BE2C (cell line): Measurements from ENCODE around the gene RGL4.
A peak's percentile ranks its signal among the peaks of the same experiment; 100 is the strongest.
"Not testable (repeated sequence)": the region's sequence is repeated elsewhere in the genome, so short reads cannot be mapped to it uniquely, and the experiment has no call there.

ENCODE experiments used
- DNase-seq: peaks from one replicate; pipeline ENCODE4 v3.0.0-alpha.2; 2020
- H3K27me3 ChIP-seq: fragments of 250-450 bp; sonication (Bioruptor Pico); 2 replicates; pipeline ENCODE4 v1.5.1; 2020; ENCODE audit warnings: mild to moderate bottlenecking
- H3K36me3 ChIP-seq: fragments of 250-450 bp; sonication (Bioruptor Pico); 2 replicates; pipeline ENCODE4 v1.5.1; 2020; ENCODE audit warnings: mild to moderate bottlenecking
- H3K4me1 ChIP-seq: fragments of 250-450 bp; sonication (Bioruptor Pico); 2 replicates; pipeline ENCODE4 v1.5.1; 2020
- H3K4me3 ChIP-seq: 2 replicates; pipeline ENCODE4 v1.5.1; 2011; ENCODE audit warnings: low read depth, low read length
- H3K9me3 ChIP-seq: fragments of 250-450 bp; sonication (Bioruptor Pico); 2 replicates; pipeline ENCODE4 v1.5.1; 2020
- TF ChIP-seq, protein P1 (sequence below): IDR thresholded peaks from 2 replicates; pipeline ENCODE4 v1.5.1; 2012; ENCODE audit warnings: mild to moderate bottlenecking, low read depth, low read length

RGL4 gene

DNA sequence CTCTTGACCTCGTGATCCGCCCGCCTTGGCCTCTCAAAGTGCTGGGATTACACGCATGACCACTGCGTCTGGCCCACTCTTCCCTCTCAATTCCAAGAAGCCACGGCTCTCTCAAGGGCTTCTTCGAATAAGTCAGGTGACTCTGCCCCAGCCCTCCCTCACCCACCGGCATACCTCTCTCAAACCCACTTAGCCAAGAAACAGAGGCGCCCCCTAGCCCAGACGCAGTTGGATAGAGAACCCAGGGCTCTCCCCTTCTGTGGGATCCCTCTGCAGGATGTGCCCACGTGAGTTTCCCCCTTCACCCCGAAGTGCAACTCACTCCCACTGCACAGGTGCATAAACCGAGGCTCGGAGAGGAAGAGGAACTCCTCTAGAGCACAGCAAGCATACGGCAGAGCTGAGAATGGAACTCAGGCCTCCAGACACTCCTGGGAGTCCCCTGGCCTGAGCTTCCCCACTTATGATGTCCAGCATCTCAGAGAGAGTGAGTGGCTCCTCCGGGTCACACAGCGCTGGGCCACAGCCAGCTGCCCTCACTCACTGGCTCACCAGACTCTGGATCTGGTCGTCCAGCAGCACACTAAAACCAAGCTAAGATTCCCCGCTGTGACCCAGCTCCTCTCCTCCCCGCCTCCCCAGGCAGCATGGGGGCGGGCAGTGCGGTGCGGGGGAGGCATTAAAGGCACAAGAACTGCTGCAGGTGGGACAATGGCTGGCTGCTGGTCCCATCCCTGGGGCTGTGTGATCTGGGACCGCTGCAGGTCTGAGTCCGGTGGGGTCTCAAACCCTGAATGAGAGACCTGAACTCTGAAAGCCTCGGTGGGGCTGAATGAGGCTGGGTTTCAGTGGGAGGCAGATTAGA, 16.8 kb upstream of the RGL4 start:
- no peaks in the 10 kb centered on the region for H3K27me3 ChIP-seq
- H3K9me3 ChIP-seq, result no peaks in the 10 kb centered on the region
- TF ChIP-seq, protein P1, sequence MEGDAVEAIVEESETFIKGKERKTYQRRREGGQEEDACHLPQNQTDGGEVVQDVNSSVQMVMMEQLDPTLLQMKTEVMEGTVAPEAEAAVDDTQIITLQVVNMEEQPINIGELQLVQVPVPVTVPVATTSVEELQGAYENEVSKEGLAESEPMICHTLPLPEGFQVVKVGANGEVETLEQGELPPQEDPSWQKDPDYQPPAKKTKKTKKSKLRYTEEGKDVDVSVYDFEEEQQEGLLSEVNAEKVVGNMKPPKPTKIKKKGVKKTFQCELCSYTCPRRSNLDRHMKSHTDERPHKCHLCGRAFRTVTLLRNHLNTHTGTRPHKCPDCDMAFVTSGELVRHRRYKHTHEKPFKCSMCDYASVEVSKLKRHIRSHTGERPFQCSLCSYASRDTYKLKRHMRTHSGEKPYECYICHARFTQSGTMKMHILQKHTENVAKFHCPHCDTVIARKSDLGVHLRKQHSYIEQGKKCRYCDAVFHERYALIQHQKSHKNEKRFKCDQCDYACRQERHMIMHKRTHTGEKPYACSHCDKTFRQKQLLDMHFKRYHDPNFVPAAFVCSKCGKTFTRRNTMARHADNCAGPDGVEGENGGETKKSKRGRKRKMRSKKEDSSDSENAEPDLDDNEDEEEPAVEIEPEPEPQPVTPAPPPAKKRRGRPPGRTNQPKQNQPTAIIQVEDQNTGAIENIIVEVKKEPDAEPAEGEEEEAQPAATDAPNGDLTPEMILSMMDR, result no peak
- no peak overlapping the region for H3K4me3 ChIP-seq
- H3K36me3 ChIP-seq, result no peaks in the 10 kb centered on the region
- no peaks in the 10 kb centered on the region for H3K4me1 ChIP-seq
- DNase-seq, result no peak

DNA sequence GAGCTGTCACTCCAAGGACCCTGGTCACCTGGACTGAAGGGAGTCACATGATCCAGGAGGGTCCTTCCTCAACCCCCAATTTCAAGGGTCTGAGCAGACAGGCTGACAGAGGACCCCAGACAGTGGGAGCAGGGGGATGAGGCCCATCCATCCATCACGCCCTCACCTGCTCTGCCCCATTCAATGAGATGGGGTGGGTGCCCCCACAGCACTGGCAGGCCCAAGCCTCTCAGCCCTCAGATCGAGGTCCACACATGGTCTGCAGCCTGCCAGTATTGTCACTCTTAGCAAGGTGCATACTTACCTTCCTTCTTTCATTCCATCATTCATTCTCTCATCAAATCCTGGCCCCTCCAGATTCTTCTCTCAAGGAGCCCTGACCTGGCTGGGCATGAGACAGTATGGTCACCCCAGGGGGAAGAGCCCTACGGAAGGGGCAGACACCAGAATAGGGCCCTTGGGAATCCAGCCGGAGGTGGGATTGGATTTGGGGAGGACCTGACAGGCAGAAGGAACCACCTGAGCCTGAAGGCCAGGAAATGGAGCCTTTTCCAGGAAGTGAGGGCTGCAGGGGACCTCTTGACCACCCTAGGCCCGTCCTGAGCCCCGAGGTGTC, 15.8 kb upstream of the RGL4 start:
- not testable (repeated sequence) for H3K4me3 ChIP-seq, DNase-seq, H3K36me3 ChIP-seq

DNA sequence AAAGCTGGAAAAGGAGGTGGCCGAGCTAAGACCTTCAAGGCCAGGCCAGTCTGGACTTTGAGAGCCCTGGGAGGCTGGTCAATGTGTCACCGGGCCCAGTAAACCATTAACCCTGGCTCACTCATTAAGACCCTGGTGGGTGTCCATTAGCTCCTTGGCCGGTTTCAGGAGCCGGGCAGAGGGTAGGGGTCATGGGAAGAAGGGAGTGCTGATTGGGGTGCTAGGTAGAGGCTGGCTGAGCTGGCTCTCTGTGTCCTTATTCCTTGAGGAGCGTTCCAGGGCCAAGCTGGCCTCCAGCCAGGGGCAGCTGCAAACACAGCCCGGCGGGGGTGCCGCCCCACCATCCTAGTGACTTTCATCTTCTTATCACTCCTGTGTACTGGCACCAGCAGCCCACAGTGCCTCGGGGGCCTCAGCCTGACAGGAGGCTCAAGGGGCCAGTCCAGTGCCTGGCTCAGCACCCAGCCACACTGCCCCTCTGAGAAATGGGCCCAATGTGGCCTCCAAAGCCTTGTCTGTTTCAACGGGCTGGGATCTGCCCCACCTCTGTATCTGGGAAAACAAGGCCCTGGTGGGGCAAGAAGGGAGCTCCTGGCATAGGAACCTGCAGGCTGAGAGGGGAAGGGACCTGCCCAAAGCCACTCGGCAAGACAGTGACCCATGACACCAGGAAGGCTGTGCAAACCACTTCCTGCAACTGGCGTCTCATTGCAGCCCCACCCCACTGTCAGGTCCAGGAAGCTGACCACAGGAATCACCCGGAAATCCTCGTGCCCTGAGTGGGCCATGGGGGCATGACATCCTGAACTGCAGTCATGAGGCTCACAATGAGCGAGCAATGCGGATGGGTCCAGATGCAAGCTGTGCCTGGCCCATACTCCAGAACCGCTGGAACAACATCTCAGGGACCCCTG, 15.1 kb upstream of the RGL4 start:
- H3K27me3 ChIP-seq, result no peaks in the 10 kb centered on the region
- H3K4me3 ChIP-seq, result no peak overlapping the region
- H3K36me3 ChIP-seq, result no peaks in the 10 kb centered on the region; the same call in 1 of the 2 replicates
- TF ChIP-seq, protein P1, result no peak
- H3K4me1 ChIP-seq, result no peaks in the 10 kb centered on the region
- peak; percentile 76 for DNase-seq
- no peaks in the 10 kb centered on the region for H3K9me3 ChIP-seq

More for the DNA sequence above, 15.8 kb upstream of the RGL4 start:
- H3K4me1 ChIP-seq, H3K9me3 ChIP-seq, H3K27me3 ChIP-seq: not testable (repeated sequence)

DNA sequence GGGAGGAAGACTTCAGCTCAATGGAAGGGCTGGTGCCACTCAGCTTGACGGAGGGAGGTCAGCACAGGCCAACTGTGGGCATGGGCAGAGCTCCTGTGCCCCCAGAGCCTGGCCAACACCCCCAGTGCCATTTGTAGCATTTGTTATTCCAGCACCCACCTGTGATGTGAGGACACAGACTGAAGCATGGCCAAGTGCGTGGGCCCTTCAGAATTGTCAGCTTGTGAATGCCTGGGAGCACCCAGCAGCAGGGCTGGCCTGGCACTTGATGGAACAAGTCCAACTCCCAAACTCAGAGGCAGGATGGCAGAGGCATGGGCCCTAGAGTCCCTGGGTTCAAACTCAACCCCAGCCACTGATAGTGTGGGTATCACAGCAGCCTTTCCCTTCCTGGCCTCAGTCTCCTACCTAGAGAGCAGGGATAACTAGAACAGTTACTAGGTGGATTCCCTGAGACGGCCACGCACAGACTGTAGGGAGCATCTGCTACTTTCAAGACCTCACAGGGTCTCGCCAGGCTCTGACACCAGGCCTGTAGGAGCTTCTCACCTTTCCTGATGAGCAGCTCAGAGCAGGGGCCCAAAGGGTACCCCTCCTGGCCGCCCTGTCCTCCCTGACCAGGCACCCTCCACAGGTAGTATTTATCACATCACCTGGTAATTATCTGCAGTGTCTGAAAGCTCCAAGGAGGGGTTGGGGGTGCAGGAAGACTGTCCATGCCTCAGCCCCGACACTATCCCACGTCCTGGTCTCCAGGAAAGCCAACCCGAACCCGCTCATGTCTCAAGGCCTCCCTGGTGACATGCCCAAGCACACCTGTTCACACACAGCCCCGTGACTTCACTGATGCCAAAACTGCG, 13.7 kb upstream of the RGL4 start:
- H3K27me3 ChIP-seq, DNase-seq, H3K4me3 ChIP-seq, H3K36me3 ChIP-seq, H3K4me1 ChIP-seq, H3K9me3 ChIP-seq: not testable (repeated sequence)

DNA sequence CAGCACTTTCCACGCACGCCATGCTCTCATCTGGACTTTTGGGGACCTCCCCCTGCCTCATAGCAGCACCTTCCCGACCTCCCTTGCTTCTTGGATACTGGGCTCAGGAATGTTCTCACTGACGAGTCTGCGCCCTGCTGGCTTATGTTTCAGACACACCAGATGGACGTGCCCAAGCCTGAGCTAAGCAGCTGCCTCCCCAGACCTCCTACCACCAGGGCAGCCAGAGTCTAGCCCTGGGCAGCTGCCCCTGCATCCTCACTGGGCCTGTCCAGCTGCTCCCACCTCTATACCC, 13.2 kb upstream of the RGL4 start:
- no peaks in the 10 kb centered on the region for H3K9me3 ChIP-seq
- TF ChIP-seq, protein P1, result no peak

DNA sequence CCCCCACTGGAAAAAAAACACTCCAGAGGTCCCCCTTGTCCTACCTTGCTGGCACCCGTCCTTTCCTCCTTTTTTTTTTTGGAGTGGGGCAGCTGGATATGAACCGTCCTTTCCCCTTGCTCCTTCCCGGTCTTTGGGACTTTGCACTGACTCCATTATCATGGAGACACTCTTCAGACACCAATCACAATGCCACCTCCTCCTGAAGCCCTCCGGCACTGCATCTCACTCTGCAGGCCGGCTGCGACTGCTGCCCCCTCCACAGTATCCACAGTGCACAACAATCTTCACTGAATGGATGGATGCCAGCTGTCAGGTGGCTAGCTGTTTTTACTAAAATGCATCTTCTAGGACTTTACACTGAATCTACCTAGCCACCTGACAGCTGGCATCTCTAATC, 12.7 kb upstream of the RGL4 start:
- Histone ChIP-seq H3K27me3 (no peaks in the 10 kb centered on the region), H3K36me3 (peaks cover 9% of the 10 kb centered on the region; the same call in 1 of the 2 replicates), H3K9me3 (no peaks in the 10 kb centered on the region), H3K4me3 (no peak overlapping the region), H3K4me1 (no peaks in the 10 kb centered on the region)
- TF ChIP-seq, protein P1, result no peak
- DNase-seq, result no peak

More for the DNA sequence above, 13.2 kb upstream of the RGL4 start:
- Histone ChIP-seq H3K4me1 (no peaks in the 10 kb centered on the region), H3K27me3 (no peaks in the 10 kb centered on the region), H3K4me3 (no peak overlapping the region), H3K36me3 (peaks cover 4% of the 10 kb centered on the region; the same call in 1 of the 2 replicates)
- no peak for DNase-seq
